ENCODE results near the gene TAF3. TPM values are rescaled to one million over a fixed set of nuclear protein-coding genes. Genes with fewer than 3 reads are reported as not detected.

The TAF3 gene
- total RNA-seq, 1 experiment from 2014 or later, result 5.5 TPM

DNA sequence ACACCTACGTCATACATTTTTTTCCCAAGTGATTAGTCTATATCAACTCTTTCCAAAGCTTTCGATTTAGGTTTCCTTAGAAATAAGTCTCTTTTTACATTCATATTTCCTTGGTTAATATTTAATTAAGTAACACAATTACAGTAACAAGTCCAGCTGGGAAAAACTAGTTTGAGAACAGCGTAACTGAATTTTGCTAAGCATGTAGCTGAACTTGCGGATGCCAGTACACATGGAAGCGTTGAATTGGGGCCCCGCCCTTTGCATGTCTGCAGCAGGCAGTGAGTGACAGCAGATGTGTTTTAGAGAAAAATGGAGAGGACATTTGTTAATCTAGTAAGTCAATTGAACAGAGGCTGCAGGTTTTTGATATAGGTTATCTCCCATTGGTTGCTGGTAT, 72.5 kb downstream of the TAF3 start:
- Histone ChIP-seq H3K36me3 (ENCODE audit: control insufficient read depth, insufficient read depth, low read length) (no peaks in the 10 kb centered on the region), H3K4me1 (ENCODE audit: control insufficient read depth, insufficient read depth, low read length) (no peaks in the 10 kb centered on the region), H3K27me3 (ENCODE audit: control insufficient read depth, insufficient read depth, low read length) (no peaks in the 10 kb centered on the region), H3K27ac (ENCODE audit: low read length) (no peak overlapping the region), H3K9me3 (ENCODE audit: control insufficient read depth, insufficient read depth, low read depth, low read length) (no peaks in the 10 kb centered on the region), H3K4me3 (ENCODE audit: low read depth in 2 of 2, low read length in 2 of 2) (no peak overlapping the region)
- DNase-seq (ENCODE audit: low read depth, low spot score) (no peak), ATAC-seq (no peak)
- POLR2A ChIA-PET, result no interaction called here
- no TSS peak for BruUV-seq (replicated peaks)
- in situ Hi-C loops (cut with HindIII; ENCODE audit: low pct_unique_long_range_greater_than_20kb, low sequenced_read_pairs), result no loop called here
- intact Hi-C loops (cut with micrococcal nuclease; ENCODE audit: unreplicated experiment), result no loop called here
- CTCF ChIA-PET, result no interaction called here
- TF ChIP-seq POLR2AphosphoS5 (IDR thresholded peaks at IDR 0.05; ENCODE audit: low read depth, low read length) (no peak), SIN3A (IDR thresholded peaks at IDR 0.05; ENCODE audit: borderline replicate concordance, insufficient read depth, low read depth, low read length) (no peak), TCF7L2 (IDR thresholded peaks at IDR 0.05; ENCODE audit: low read depth, low read length) (no peak)
- TF ChIP-seq, protein P1, sequence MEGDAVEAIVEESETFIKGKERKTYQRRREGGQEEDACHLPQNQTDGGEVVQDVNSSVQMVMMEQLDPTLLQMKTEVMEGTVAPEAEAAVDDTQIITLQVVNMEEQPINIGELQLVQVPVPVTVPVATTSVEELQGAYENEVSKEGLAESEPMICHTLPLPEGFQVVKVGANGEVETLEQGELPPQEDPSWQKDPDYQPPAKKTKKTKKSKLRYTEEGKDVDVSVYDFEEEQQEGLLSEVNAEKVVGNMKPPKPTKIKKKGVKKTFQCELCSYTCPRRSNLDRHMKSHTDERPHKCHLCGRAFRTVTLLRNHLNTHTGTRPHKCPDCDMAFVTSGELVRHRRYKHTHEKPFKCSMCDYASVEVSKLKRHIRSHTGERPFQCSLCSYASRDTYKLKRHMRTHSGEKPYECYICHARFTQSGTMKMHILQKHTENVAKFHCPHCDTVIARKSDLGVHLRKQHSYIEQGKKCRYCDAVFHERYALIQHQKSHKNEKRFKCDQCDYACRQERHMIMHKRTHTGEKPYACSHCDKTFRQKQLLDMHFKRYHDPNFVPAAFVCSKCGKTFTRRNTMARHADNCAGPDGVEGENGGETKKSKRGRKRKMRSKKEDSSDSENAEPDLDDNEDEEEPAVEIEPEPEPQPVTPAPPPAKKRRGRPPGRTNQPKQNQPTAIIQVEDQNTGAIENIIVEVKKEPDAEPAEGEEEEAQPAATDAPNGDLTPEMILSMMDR (IDR thresholded peaks at IDR 0.05), result no peak
- TF ChIP-seq, protein P2, sequence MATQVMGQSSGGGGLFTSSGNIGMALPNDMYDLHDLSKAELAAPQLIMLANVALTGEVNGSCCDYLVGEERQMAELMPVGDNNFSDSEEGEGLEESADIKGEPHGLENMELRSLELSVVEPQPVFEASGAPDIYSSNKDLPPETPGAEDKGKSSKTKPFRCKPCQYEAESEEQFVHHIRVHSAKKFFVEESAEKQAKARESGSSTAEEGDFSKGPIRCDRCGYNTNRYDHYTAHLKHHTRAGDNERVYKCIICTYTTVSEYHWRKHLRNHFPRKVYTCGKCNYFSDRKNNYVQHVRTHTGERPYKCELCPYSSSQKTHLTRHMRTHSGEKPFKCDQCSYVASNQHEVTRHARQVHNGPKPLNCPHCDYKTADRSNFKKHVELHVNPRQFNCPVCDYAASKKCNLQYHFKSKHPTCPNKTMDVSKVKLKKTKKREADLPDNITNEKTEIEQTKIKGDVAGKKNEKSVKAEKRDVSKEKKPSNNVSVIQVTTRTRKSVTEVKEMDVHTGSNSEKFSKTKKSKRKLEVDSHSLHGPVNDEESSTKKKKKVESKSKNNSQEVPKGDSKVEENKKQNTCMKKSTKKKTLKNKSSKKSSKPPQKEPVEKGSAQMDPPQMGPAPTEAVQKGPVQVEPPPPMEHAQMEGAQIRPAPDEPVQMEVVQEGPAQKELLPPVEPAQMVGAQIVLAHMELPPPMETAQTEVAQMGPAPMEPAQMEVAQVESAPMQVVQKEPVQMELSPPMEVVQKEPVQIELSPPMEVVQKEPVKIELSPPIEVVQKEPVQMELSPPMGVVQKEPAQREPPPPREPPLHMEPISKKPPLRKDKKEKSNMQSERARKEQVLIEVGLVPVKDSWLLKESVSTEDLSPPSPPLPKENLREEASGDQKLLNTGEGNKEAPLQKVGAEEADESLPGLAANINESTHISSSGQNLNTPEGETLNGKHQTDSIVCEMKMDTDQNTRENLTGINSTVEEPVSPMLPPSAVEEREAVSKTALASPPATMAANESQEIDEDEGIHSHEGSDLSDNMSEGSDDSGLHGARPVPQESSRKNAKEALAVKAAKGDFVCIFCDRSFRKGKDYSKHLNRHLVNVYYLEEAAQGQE (IDR thresholded peaks at IDR 0.05; ENCODE audit: insufficient read depth in 1 of 2, low read depth in 2 of 2, low read length in 1 of 2), result no peak

DNA sequence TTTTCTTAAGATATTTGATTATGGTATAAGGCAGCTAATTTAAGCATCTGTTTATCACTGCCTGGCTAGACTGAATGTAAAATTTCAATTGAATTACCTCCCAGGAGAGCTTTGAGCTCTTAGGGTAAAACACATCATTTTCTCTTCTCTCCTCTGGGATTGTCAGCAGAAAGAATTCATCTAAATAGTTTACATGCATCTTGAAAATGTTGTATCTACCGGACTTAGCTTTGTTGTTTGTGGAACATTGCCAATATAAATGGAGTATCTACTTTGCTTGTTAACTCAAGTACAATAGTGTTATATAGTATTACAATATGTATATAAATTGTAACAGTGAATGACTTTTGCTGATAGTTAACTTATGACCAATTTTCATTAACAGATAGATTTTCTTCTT, 73.3 kb downstream of the TAF3 start:
- Histone ChIP-seq H3K4me3 (ENCODE audit: low read depth in 2 of 2, low read length in 2 of 2) (no peak overlapping the region), H3K9me3 (ENCODE audit: control insufficient read depth, insufficient read depth, low read depth, low read length) (no peaks in the 10 kb centered on the region), H3K4me1 (ENCODE audit: control insufficient read depth, insufficient read depth, low read length) (no peaks in the 10 kb centered on the region), H3K27me3 (ENCODE audit: control insufficient read depth, insufficient read depth, low read length) (no peaks in the 10 kb centered on the region), H3K36me3 (ENCODE audit: control insufficient read depth, insufficient read depth, low read length) (no peaks in the 10 kb centered on the region), H3K27ac (ENCODE audit: low read length) (no peak overlapping the region)
- DNase-seq (ENCODE audit: low read depth, low spot score) (no peak), ATAC-seq (no peak)
- TF ChIP-seq, protein P2 (IDR thresholded peaks at IDR 0.05; ENCODE audit: insufficient read depth in 1 of 2, low read depth in 2 of 2, low read length in 1 of 2), result no peak
- TF ChIP-seq TCF7L2 (IDR thresholded peaks at IDR 0.05; ENCODE audit: low read depth, low read length), result no peak
- ChIA-PET POLR2A (no interaction called here), CTCF (no interaction called here)
- in situ Hi-C loops (cut with HindIII; ENCODE audit: low pct_unique_long_range_greater_than_20kb, low sequenced_read_pairs), result no loop called here
- no TSS peak for BruUV-seq (replicated peaks)
- intact Hi-C loops (cut with micrococcal nuclease; ENCODE audit: unreplicated experiment), result no loop called here

Data from Panc1 (cell line).